ENCODE measurements around the gene HNRNPDL. TPM values are rescaled to one million over a fixed set of nuclear protein-coding genes. Genes with fewer than 3 reads are reported as not detected.
A peak's percentile ranks its signal among the peaks of the same experiment; 100 is the strongest.

Gene HNRNPDL
- total RNA-seq, 1 experiment from 2014 or later: 472 TPM

GRCh38 chr4:82462415-82462831, 32.2 kb upstream of the HNRNPDL start:
- Histone ChIP-seq H3T11ph (ENCODE audit: low read length) (no peak overlapping the region), H2BK15ac (ENCODE audit: low read depth, low read length) (no peak overlapping the region), H3K27me3 (ENCODE audit: insufficient read depth, low read length) (no peaks in the 10 kb centered on the region), H3K23me2 (ENCODE audit: insufficient read length, low read depth, low read length, poor library complexity, severe bottlenecking) (no peaks in the 10 kb centered on the region), H3K4ac (ENCODE audit: low read depth, low read length) (no peak overlapping the region), H3K23ac (ENCODE audit: insufficient read length, low read depth, low read length) (no peak overlapping the region), H4K5ac (ENCODE audit: insufficient read length, low read depth, low read length) (no peak overlapping the region), H4K20me1 (ENCODE audit: control insufficient read depth, insufficient read depth, insufficient read length) (no peaks in the 10 kb centered on the region), H3K27ac (ENCODE audit: insufficient read length, low read depth, low read length) (no peak overlapping the region), H3K18ac (ENCODE audit: insufficient read length, low read depth, low read length) (no peak overlapping the region), H2AFZ (ENCODE audit: low read length) (no peak overlapping the region), H3K79me2 (ENCODE audit: insufficient read depth, low read length) (no peaks in the 10 kb centered on the region), H4K8ac (replicated peaks; ENCODE audit: insufficient read length, low read depth, low read length) (no peak overlapping the region), H3K4me1 (ENCODE audit: insufficient read depth, low read length) (no peaks in the 10 kb centered on the region), H4K91ac (ENCODE audit: insufficient read length, low read depth, low read length) (no peak overlapping the region), H3K79me1 (ENCODE audit: insufficient read depth, low read depth, low read length, poor library complexity, severe bottlenecking) (no peaks in the 10 kb centered on the region), H3K9me3 (ENCODE audit: control insufficient read depth, low read depth, low read length) (no peaks in the 10 kb centered on the region), H3K9ac (ENCODE audit: extremely low read depth, insufficient read length, low read length) (no peak overlapping the region), H2AK5ac (ENCODE audit: insufficient read length, low read length) (no peak overlapping the region), H2BK20ac (ENCODE audit: low read depth, low read length, poor library complexity, severe bottlenecking) (no peak overlapping the region), H2BK5ac (ENCODE audit: insufficient read length, low read length) (no peak overlapping the region), H3K4me2 (ENCODE audit: insufficient read depth, insufficient read length, low read length) (no peak overlapping the region), H3K14ac (ENCODE audit: insufficient read depth, low read length) (no peak overlapping the region), H2BK12ac (ENCODE audit: insufficient read length, low read depth, low read length) (no peak overlapping the region), H3K56ac (ENCODE audit: insufficient read length, low read depth, low read length) (no peak overlapping the region), H2BK120ac (ENCODE audit: low read depth, low read length, poor library complexity, severe bottlenecking) (no peak overlapping the region)
- Mint-ChIP-seq H3K27ac (no peak overlapping the region), H3K27me3 (ENCODE audit: low read depth) (no peaks in the 10 kb centered on the region; the same call in 1 of the 2 replicates), H3K4me3 (no peak overlapping the region), H3K4me1 (peaks cover 2% of the 10 kb centered on the region in 2 experiments; a peak in 2 of 4 replicates), H3K36me3 (ENCODE audit: insufficient read depth in 1 of 3, low read depth in 3 of 3) (peaks cover 28 to 65% (median 41%) of the 10 kb centered on the region in 3 experiments), H3K9me3 (no peaks in the 10 kb centered on the region)
- TF ChIP-seq CTCF (conservative IDR thresholded peaks at IDR 0.05): peak; percentile 91
- peak; percentile 82 for DNase-seq
- no CpG with 5 or more reads among the region's 7 CpGs for WGBS (ENCODE audit: extremely low coverage, insufficient read length, low lambda C conversion rate)
